HG03378 (cell line): ENCODE data around the gene MACROH2A1.

ENCODE experiments used
- ATAC-seq: cut with Tn5 transposase; IDR thresholded peaks from one replicate; pipeline ENCODE4 v1.9.1; 2021; ENCODE audit warnings: mild to moderate bottlenecking, moderate library complexity; ENCODE audit not compliant: unreplicated experiment

MACROH2A1 gene

GRCh38 chr5:135398855-135399793, at the start of gene MACROH2A1:
TSS of gene MACROH2A1 (minus strand) at chr5:135399231. CDS start at chr5:135389093, 10,138 bp downstream.
- peak; percentile 75 for ATAC-seq

- ATAC-seq, result no peak
Observed at GRCh38 chr5:135448071-135448739, 49.2 kb upstream of the MACROH2A1 start.

DNA sequence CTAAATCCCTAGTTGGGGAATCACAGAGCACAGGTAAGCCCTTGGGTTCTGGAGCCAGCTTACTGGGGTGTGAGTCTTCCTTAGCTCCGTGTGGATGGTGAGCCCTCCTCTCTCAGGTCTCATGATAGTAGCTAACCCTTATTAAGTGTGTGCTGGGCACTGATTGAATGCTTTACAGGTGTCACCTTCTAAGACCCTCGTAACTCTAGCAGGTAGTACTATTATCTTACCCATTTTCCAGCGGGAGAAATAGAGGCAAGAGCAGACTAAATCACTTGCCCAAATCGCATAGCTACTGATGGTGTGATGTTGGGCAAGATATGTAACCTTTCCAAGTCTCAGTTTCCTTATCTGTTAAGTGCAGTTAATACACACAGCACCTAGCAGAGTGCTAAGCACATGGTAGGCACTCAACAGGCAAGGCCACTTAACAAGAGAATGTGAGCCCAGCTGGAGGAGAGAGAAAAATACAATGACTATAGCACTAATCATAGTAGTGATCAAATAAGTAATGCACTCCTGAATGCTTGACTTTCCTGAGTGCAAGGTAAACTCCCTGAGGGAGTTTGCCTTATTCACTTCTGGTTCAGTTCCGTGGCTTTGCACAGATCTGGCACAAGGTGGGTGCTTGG, 48.4 kb upstream of the MACROH2A1 start, which contains the start of gene DCANP1:
Gene DCANP1 (minus strand): TSS at position 51 of the 632 bp plus-strand sequence. CDS start 240 bp downstream, outside the sequence.
- no peak for ATAC-seq

GRCh38 chr5:135446615-135447014, 47.6 kb upstream of the MACROH2A1 start:
- no peak for ATAC-seq

- no peak for ATAC-seq
Observed at GRCh38 chr5:135446206-135446605, 47.2 kb upstream of the MACROH2A1 start.

DNA sequence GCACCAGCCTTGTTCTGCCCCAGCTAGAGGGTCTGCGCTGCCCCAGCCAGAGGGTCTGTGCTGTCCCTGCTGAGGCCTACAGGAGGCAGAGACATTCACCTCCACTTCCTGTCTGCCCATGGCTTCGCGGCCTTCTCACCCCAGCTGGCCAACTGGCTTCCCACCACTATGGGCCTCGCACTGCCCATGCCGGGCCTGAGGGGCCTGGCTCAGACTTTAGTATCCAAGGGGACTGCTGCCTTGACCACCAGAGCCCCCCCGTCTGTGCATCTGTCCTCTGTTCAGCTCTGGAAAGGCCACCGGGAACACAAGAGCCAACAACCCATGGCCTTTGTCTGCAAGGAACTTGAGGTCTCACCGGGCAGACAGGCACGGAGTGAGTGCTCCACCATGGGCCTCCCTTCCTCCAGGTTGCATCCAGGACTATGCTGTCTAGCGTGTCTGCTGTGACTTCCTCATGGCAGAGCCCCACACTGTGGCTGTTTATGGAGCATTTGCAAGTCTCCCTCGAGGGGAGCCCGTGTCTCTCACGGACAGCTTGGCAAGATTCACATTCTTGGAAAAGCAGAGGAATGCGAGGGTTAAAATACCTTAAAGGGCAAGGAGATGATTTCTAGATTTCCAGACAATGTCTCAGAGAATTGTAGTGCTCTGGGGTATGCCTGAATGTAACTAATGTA, 46.4 kb upstream of the MACROH2A1 start:
- ATAC-seq, result no peak

DNA sequence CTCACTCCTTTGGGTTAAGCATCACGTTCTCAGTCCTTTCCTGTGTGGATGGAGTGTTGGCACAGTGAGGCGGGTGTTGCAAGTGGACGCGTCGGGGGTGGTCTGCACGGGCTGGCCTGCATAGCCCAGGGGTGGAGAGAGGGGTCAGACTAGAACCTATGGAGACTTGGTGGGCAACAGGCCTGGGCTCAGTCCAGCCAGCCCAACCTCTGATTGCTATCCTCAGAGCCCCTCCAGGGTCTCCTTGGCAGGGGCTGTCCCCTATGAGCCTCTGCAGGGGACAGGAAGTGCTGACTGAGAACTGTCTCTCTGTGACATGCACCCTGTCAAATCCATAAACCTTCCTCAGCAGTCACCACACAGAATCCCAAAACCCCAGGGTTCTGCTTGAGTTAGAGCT, 45.9 kb upstream of the MACROH2A1 start:
- ATAC-seq, result no peak

DNA sequence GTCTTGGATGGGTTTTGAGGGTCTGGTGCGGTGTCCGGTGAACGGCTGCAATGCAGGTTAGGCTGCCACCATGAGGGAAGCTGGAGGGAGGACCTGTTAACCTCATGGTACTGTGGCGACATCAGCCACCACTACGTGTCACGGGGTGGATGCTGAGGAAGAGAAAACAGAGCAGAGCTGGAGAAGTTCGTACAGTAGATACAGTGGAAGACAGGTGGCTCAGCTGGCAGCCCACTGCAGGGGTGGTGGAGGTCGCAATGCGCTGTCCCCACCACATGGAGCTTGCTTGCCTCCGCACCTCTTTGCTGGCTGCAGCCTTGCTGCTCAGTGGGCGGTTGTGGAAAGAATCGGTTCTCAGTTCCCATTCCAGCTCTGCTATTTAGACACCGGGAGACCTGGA, 45.3 kb upstream of the MACROH2A1 start:
- no peak for ATAC-seq

- ATAC-seq, result no peak
Observed at GRCh38 chr5:135443161-135443960, 44.3 kb upstream of the MACROH2A1 start.

- no peak for ATAC-seq
Observed at GRCh38 chr5:135442431-135443160, 43.6 kb upstream of the MACROH2A1 start.

DNA sequence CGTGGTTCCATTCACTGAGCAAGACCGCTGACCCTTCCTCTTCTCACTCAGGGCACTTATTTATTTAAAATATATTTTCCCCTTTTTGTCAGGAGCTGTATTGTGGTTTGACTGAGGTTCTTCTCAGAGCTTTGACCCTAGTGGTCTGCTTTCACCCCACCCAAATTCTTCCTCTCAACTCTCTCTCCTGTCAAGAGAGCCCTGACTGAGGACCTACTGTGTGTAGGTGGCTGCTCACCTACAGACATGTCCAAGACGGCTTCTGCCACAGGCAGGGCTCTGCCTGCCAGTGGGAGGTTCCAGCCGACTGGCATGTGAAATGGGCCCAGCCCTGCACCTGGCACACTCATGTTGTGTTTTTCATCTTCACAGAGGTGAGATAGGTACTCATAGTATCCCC, 42.9 kb upstream of the MACROH2A1 start:
- no peak for ATAC-seq

DNA sequence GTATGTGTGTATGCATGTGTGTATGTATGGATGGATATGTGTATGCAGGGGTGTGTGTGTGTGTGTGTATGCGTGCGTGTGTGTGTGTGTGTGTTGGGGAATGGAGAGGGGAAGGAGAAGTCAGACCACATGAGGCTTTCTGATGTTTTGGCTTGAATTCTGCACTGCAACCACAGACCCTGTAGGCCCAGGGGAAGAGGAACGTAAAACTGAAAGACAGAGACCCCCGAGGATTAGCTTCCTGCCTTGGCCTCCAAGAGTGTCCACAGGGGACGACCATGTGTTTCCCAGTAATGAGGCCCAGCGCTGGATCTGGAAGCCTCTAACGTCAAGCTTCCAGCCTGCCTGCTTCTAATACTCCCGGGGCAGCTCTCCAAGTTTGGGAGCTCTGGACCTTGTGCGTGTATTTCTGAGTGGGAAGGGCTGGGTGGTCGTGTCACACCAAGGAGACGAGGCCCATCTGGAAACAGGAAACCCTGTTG, 42.4 kb upstream of the MACROH2A1 start:
- no peak for ATAC-seq

DNA sequence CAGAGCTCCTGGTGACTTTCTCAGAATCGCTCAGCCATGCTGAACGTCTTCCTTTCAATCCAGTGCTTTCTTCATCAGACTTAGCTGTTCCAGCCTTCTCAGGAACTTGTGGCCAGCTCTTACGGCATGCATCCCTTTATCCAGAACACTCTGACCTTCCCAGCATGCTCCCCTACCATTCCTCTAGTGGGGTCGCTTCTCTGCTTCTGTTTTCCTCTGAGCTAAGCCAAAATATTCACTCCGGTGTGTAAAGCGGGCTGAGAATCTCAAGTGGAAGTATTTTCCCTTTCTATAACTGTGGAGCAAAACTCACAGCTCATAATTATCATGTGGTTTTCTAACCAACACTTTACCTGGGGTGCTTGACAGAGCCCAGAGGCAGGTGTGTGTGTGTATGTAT, 41.9 kb upstream of the MACROH2A1 start:
- no peak for ATAC-seq

DNA sequence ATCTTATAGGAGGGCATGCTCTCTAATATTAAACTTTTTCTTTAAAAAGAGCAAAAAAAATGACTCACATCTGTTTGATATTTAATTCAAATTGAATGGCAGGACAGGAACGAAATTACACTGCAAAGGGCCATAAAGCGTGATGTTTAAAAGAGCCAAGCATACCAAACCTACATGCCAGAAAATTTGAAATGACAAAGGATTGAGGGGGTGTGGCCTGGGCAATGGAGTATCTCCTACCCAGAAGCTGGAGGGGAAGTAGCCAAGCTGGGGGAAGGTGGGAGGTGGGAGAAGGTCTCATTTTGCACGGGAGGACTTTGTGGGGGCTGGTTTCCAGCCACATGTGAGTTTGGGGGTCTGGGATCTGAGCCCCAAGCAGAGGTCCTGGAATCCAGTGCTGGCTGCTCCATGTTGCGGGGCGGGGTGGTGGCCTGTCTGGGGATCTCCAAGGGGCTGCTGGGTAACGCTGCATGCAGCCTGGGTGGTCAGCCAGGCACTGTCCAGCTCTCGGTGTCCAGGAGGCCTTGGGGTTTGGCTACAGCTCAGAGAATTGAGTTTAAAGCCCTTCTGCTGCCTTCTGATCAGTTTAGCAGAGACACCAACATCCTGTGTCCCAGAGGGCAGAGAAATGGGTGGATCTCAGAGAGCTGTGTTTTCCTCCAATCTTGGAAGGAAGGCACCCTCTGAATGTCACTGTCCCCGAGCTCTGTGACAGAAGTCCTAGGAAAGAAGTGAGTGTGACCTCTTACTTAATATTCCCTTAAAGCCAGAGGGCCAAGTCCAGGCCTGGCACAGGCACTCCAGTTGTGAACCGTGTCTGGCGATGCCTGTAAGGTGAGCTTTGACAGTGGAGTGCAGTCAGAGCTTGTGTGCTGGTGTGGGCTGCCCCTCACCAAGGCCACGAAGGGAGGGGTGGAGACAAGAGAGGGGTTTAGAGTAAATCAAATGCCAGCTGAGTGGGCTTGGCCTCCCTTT, 40.5 kb upstream of the MACROH2A1 start:
- no peak for ATAC-seq

DNA sequence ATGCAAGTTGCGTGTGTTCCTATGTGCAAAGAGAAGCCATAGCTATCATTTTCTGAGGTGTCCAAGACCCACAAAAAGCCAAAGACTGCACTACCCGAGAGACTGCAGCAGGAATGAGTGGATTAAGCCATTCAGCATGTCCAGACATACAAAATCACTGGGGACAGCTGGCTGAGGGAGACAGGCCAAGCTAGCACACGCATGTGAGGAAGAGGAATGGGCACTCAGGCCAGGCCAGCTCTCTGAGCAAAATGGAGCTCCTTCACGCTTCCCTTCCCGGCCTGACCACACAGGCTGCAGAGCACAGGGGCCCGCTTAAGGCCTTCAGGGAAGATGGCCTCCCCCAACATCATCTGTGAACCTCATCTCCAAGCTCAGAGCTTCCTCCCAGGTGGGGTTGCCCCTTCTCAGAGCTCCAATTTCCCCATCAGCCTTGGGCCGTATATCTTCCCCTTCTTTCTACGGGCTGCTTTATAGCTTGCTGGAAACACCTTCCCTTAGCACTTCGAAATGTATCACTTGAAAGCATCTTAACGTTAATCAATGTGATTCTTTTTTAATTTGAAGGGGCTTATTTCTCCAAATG, 39.7 kb upstream of the MACROH2A1 start:
- no peak for ATAC-seq

DNA sequence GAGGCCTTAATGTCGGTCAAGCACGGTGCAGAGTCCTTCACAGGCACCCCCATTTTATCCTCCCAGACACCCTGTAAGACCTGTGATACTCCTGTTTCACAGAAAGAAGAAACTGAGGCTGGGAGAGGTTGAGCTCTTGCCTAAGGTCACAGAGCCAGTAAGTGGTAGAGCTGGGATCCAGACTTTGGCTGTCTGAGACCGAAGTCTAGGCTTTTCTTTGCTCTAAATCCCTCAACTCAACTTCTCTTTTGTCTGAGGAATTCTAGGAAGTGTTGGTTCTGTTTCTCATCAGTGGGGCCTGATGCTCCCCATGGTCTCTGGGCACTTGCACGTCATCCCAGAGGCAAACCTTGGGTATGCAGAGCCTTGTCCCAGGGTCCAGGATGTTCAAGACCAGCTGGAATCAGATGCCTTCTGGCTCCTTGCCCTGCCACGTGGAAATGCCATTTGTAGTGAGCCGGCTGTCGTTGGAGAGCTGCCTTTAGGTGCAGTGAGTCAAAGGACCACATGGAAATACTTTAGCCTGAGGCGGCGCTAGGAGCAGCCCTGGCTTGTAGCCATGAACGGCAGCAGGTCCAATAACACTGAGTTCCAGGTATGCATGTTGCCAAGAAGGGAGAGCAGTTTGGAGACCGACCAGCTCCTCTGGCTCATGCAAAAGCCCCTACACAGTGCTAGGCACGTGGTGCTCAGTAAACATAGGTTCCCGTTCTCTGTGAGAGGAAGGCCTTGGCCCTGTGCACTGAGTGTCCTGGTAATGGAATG, 38.9 kb upstream of the MACROH2A1 start:
- no peak for ATAC-seq

DNA sequence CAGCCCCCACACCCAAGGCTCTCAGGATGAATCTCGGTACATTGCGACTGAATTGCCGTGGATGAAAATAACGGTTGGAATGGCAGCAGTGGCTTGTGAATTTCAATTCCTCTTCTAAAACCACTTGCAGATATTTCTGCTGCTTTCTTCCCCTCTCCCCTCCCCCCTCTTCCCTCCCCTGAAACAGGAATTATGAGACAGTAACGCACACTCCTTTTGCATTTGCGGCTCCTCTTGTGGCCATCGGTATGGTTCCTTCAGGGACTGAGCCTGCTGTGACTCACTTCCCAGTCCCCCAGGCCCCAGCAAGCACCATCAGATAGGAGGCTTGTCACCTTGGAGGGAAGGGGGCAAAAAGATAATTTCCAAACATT, 38.4 kb upstream of the MACROH2A1 start:
- no peak for ATAC-seq
